Measurements from ENCODE around the gene MTREX. TPM values are rescaled to one million over a fixed set of nuclear protein-coding genes. Genes with fewer than 3 reads are reported as not detected.

The MTREX gene
- total RNA-seq, 1 experiment from 2014 or later: 123 TPM

DNA sequence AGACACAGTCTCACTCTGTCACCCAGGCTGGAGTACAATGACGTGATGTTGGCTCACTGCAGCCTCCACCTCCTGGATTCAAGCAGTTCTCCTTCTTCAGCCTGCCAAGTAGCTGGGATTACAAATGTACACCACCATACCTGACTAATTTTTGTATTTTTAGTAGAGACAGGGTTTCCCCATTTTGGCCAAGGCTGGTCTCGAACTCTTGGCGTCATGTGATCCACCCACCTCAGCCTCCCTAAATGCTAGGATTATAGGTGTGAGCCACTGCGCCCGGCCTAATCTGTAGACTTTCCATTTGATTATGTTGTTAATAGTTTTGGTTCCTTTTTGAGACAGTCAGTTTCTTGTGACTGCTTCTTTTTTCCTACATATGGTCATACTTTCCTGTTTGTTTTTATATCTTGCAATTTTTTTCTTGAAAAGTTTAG, 31.0 kb downstream of the MTREX start:
- Histone ChIP-seq H3K4me1 (ENCODE audit: insufficient read depth, low read length) (no peaks in the 10 kb centered on the region), H3K18ac (ENCODE audit: insufficient read length, low read depth, low read length) (no peak overlapping the region), H4K91ac (ENCODE audit: insufficient read length, low read depth, low read length) (no peak overlapping the region), H2BK20ac (ENCODE audit: low read depth, low read length, poor library complexity, severe bottlenecking) (no peak overlapping the region), H3K79me2 (ENCODE audit: insufficient read depth, low read length) (no peaks in the 10 kb centered on the region; the same call in 1 of the 2 replicates), H4K20me1 (ENCODE audit: control insufficient read depth, insufficient read depth, insufficient read length) (no peaks in the 10 kb centered on the region), H2BK15ac (ENCODE audit: low read depth, low read length) (no peak overlapping the region), H2BK5ac (ENCODE audit: insufficient read length, low read length) (no peak overlapping the region), H3K9ac (ENCODE audit: extremely low read depth, insufficient read length, low read length) (no peak overlapping the region), H3K14ac (ENCODE audit: insufficient read depth, low read length) (no peak overlapping the region), H3K27me3 (ENCODE audit: insufficient read depth, low read length) (no peaks in the 10 kb centered on the region), H2AK5ac (ENCODE audit: insufficient read length, low read length) (no peak overlapping the region), H3K27ac (ENCODE audit: insufficient read length, low read depth, low read length) (no peak overlapping the region), H4K8ac (replicated peaks; ENCODE audit: insufficient read length, low read depth, low read length) (no peak overlapping the region), H2BK120ac (ENCODE audit: low read depth, low read length, poor library complexity, severe bottlenecking) (no peak overlapping the region), H3K9me3 (ENCODE audit: control insufficient read depth, low read depth, low read length) (no peaks in the 10 kb centered on the region), H3K4me2 (ENCODE audit: insufficient read depth, insufficient read length, low read length) (no peak overlapping the region), H3K23ac (ENCODE audit: insufficient read length, low read depth, low read length) (no peak overlapping the region), H3T11ph (ENCODE audit: low read length) (no peak overlapping the region), H2AFZ (ENCODE audit: low read length) (no peak overlapping the region), H3K4ac (ENCODE audit: low read depth, low read length) (no peak overlapping the region), H3K23me2 (ENCODE audit: insufficient read length, low read depth, low read length, poor library complexity, severe bottlenecking) (no peaks in the 10 kb centered on the region), H2BK12ac (ENCODE audit: insufficient read length, low read depth, low read length) (no peak overlapping the region), H4K5ac (ENCODE audit: insufficient read length, low read depth, low read length) (no peak overlapping the region), H3K56ac (ENCODE audit: insufficient read length, low read depth, low read length) (no peak overlapping the region), H3K79me1 (ENCODE audit: insufficient read depth, low read depth, low read length, poor library complexity, severe bottlenecking) (no peaks in the 10 kb centered on the region)
- TF ChIP-seq, protein P1, sequence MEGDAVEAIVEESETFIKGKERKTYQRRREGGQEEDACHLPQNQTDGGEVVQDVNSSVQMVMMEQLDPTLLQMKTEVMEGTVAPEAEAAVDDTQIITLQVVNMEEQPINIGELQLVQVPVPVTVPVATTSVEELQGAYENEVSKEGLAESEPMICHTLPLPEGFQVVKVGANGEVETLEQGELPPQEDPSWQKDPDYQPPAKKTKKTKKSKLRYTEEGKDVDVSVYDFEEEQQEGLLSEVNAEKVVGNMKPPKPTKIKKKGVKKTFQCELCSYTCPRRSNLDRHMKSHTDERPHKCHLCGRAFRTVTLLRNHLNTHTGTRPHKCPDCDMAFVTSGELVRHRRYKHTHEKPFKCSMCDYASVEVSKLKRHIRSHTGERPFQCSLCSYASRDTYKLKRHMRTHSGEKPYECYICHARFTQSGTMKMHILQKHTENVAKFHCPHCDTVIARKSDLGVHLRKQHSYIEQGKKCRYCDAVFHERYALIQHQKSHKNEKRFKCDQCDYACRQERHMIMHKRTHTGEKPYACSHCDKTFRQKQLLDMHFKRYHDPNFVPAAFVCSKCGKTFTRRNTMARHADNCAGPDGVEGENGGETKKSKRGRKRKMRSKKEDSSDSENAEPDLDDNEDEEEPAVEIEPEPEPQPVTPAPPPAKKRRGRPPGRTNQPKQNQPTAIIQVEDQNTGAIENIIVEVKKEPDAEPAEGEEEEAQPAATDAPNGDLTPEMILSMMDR (conservative IDR thresholded peaks at IDR 0.05): no peak
- H3K27me3 Mint-ChIP-seq (ENCODE audit: low read depth): no peaks in the 10 kb centered on the region
- no CpG with 5 or more reads among the region's 5 CpGs for WGBS (ENCODE audit: extremely low coverage, insufficient read length, low lambda C conversion rate)
- no peak overlapping the region for H3K4me3 Mint-ChIP-seq
- no peak for DNase-seq
- H3K9me3 Mint-ChIP-seq: no peaks in the 10 kb centered on the region
- H3K4me1 Mint-ChIP-seq: no peaks in the 10 kb centered on the region
- H3K36me3 Mint-ChIP-seq (ENCODE audit: insufficient read depth in 1 of 3, low read depth in 3 of 3): peaks cover 0 to 42% (median 21%) of the 10 kb centered on the region in 3 experiments; a peak in 5 of 7 replicates
- no peak overlapping the region; a peak in 1 of 7 replicates for H3K27ac Mint-ChIP-seq
